Measurements from ENCODE around the gene ZNF853.

The ZNF853 gene

GRCh38 chr7:6619961-6620360 is 4.6 kb downstream of the ZNF853 start:
- TF ChIP-seq EZH2phosphoT487 (IDR thresholded peaks at IDR 0.05; ENCODE audit: borderline replicate concordance, low read length), result no peak
- TF ChIP-seq CTCF (IDR thresholded peaks at IDR 0.05; ENCODE audit: low read depth, low read length, poor library complexity, severe bottlenecking), result no peak
- H3K4me1 ChIP-seq (ENCODE audit: control insufficient read depth, low read length), result peaks cover 11% of the 10 kb centered on the region
- H3K36me3 ChIP-seq (ENCODE audit: control insufficient read depth, low read length), result no peaks in the 10 kb centered on the region
- H3K9me3 ChIP-seq (ENCODE audit: control insufficient read depth, insufficient read depth, low read length), result no peaks in the 10 kb centered on the region
- H3K79me2 ChIP-seq (ENCODE audit: control insufficient read depth, low read length), result no peaks in the 10 kb centered on the region
- H3K4me3 ChIP-seq (ENCODE audit: low read length), result no peak overlapping the region
- H3K27ac ChIP-seq (ENCODE audit: low read depth, low read length), result no peak overlapping the region
- H3K27me3 ChIP-seq (ENCODE audit: control insufficient read depth, low read length), result peaks cover 45% of the 10 kb centered on the region
- no peaks in the 10 kb centered on the region for H4K20me1 ChIP-seq (ENCODE audit: control insufficient read depth, insufficient read depth, low read depth, low read length)
- no peaks in the 10 kb centered on the region for H3F3A ChIP-seq (ENCODE audit: control insufficient read depth, insufficient read depth)
- no peak overlapping the region for H3K4me2 ChIP-seq (ENCODE audit: low read length)
- H3K9me2 ChIP-seq (replicated peaks; ENCODE audit: control insufficient read depth, low read length), result no peaks in the 10 kb centered on the region

GRCh38 chr7:6621195-6622133 is 6.1 kb downstream of the ZNF853 start:
- Histone ChIP-seq H3K9me3 (ENCODE audit: control insufficient read depth, insufficient read depth, low read length) (no peaks in the 10 kb centered on the region), H3K27me3 (ENCODE audit: control insufficient read depth, low read length) (peaks cover 36% of the 10 kb centered on the region), H4K20me1 (ENCODE audit: control insufficient read depth, insufficient read depth, low read depth, low read length) (no peaks in the 10 kb centered on the region), H3K79me2 (ENCODE audit: control insufficient read depth, low read length) (no peaks in the 10 kb centered on the region), H3F3A (ENCODE audit: control insufficient read depth, insufficient read depth) (no peaks in the 10 kb centered on the region), H3K27ac (ENCODE audit: low read depth, low read length) (no peak overlapping the region), H3K9me2 (replicated peaks; ENCODE audit: control insufficient read depth, low read length) (no peaks in the 10 kb centered on the region), H3K36me3 (ENCODE audit: control insufficient read depth, low read length) (no peaks in the 10 kb centered on the region), H3K4me1 (ENCODE audit: control insufficient read depth, low read length) (peaks cover 11% of the 10 kb centered on the region), H3K4me3 (ENCODE audit: low read length) (no peak overlapping the region), H3K4me2 (ENCODE audit: low read length) (no peak overlapping the region)
- TF ChIP-seq CTCF (IDR thresholded peaks at IDR 0.05; ENCODE audit: low read depth, low read length, poor library complexity, severe bottlenecking) (no peak), EZH2phosphoT487 (IDR thresholded peaks at IDR 0.05; ENCODE audit: borderline replicate concordance, low read length) (no peak)

- H4K20me1 ChIP-seq (ENCODE audit: control insufficient read depth, insufficient read depth, low read depth, low read length), result no peaks in the 10 kb centered on the region
- peaks cover 11% of the 10 kb centered on the region for H3K4me1 ChIP-seq (ENCODE audit: control insufficient read depth, low read length)
- H3K4me3 ChIP-seq (ENCODE audit: low read length), result no peak overlapping the region
- TF ChIP-seq EZH2phosphoT487 (IDR thresholded peaks at IDR 0.05; ENCODE audit: borderline replicate concordance, low read length) (no peak), CTCF (IDR thresholded peaks at IDR 0.05; ENCODE audit: low read depth, low read length, poor library complexity, severe bottlenecking) (no peak)
- H3K27me3 ChIP-seq (ENCODE audit: control insufficient read depth, low read length), result peaks cover 30% of the 10 kb centered on the region
- H3K27ac ChIP-seq (ENCODE audit: low read depth, low read length), result no peak overlapping the region
- no peaks in the 10 kb centered on the region for H3K9me3 ChIP-seq (ENCODE audit: control insufficient read depth, insufficient read depth, low read length)
- no peaks in the 10 kb centered on the region for H3K9me2 ChIP-seq (replicated peaks; ENCODE audit: control insufficient read depth, low read length)
- no peaks in the 10 kb centered on the region for H3K36me3 ChIP-seq (ENCODE audit: control insufficient read depth, low read length)
- H3K79me2 ChIP-seq (ENCODE audit: control insufficient read depth, low read length), result no peaks in the 10 kb centered on the region
- H3K4me2 ChIP-seq (ENCODE audit: low read length), result no peak overlapping the region
- H3F3A ChIP-seq (ENCODE audit: control insufficient read depth, insufficient read depth), result no peaks in the 10 kb centered on the region
Observed at GRCh38 chr7:6622134-6622710, 6.8 kb downstream of the ZNF853 start.
